ENCODE data around the gene RILP.

GRCh38 chr17:1650731-1651558 lies 1.3 kb upstream of the RILP start:
- TF ChIP-seq SMC3 (IDR thresholded peaks at IDR 0.05) (no peak), CTCF (IDR thresholded peaks at IDR 0.05) (no peak), RAD21 (conservative IDR thresholded peaks at IDR 0.05 in 1 of 2, IDR thresholded peaks at IDR 0.05 in 1 of 2) (no peak), POLR2A (IDR thresholded peaks at IDR 0.05; ENCODE audit: low read length) (no peak)

All from A549 (cell line).